ENCODE measurements around the gene OR2W1.

Gene OR2W1

DNA sequence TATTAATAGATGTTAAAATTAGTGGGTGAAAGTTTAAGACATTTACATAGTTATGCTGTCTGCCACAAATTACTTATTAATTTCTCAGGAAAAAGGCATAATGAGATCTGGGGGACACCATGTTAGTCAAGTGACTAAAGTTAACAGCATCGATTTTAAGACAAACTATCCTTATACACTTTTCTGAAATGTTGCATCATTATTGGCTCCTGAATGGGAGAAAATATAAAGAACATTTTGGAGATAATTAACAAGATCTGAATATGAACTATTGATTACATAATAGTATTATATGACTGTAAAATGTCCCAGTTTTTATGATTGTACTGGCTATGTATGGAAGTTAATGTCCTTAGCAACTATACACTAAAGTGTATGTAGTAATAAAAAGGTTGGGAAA, 34.2 kb upstream of the OR2W1 start:
- TF ChIP-seq, protein P1, sequence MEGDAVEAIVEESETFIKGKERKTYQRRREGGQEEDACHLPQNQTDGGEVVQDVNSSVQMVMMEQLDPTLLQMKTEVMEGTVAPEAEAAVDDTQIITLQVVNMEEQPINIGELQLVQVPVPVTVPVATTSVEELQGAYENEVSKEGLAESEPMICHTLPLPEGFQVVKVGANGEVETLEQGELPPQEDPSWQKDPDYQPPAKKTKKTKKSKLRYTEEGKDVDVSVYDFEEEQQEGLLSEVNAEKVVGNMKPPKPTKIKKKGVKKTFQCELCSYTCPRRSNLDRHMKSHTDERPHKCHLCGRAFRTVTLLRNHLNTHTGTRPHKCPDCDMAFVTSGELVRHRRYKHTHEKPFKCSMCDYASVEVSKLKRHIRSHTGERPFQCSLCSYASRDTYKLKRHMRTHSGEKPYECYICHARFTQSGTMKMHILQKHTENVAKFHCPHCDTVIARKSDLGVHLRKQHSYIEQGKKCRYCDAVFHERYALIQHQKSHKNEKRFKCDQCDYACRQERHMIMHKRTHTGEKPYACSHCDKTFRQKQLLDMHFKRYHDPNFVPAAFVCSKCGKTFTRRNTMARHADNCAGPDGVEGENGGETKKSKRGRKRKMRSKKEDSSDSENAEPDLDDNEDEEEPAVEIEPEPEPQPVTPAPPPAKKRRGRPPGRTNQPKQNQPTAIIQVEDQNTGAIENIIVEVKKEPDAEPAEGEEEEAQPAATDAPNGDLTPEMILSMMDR (IDR thresholded peaks at IDR 0.05; ENCODE audit: poor library complexity, severe bottlenecking) = no peak
- no peaks in the 10 kb centered on the region for H3K4me1 ChIP-seq (ENCODE audit: insufficient read depth, poor library complexity, severe bottlenecking)
- no peaks in the 10 kb centered on the region for H3K36me3 ChIP-seq (ENCODE audit: low read depth)
- no peak overlapping the region for H3K4me3 ChIP-seq (ENCODE audit: severe bottlenecking)
- H3K27me3 ChIP-seq (ENCODE audit: insufficient read depth, poor library complexity, severe bottlenecking) = no peaks in the 10 kb centered on the region
- no peaks in the 10 kb centered on the region for H3K9me3 ChIP-seq (ENCODE audit: severe bottlenecking)
- no peak overlapping the region for H3K27ac ChIP-seq (ENCODE audit: poor library complexity, severe bottlenecking)
- DNase-seq (ENCODE audit: low spot score) = no peak
- no peak for ATAC-seq (ENCODE audit: low read depth)

DNA sequence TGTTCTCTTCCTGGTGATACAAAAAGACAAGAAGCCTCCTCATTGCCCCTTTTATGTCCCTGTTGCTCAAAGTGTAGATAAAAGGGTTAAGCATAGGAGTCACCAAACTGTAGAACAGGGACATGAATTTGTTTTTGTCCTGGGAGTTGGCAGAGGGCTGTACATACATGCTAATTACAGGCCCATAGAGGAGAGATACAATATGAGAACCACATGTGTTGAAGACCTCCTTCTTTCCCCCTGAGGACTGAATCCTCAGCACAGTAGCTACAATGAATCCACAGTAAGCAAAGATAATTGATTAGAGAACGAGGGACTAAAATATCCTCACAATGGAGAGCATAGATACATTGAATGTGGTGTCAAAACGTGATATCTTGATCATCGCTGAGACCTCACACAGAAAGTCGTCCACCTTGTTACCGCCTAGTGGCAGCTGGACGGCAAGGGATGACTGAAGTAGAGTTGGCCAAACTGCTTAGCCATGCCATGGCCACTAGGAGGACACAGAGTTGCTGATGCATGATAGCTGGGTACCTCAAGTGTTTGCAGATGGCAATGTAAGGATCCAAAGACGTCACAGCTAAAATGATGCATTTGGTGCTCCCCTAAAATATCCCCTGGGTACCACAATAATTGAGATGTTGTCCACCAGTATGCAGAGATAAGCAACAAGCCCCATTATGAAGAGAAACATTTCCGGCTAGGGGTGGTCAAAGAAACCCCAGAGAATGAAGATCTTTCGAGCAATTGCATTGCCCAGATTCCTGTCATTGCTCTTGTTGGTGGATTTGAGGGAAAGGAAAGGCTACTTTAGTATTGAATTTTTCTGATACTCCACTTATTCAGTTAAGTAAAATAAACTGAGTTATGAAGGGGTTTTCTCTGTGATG, 27.1 kb upstream of the OR2W1 start:
- H3K27me3 ChIP-seq (ENCODE audit: insufficient read depth, poor library complexity, severe bottlenecking) = peaks cover 6% of the 10 kb centered on the region
- TF ChIP-seq, protein P1 (IDR thresholded peaks at IDR 0.05; ENCODE audit: poor library complexity, severe bottlenecking) = peak; percentile 60
- H3K4me1 ChIP-seq (ENCODE audit: insufficient read depth, poor library complexity, severe bottlenecking) = no peaks in the 10 kb centered on the region
- ATAC-seq (ENCODE audit: low read depth) (peak; percentile 73; the same call in 2 of the 3 replicates), DNase-seq (ENCODE audit: low spot score) (no peak)
- H3K4me3 ChIP-seq (ENCODE audit: severe bottlenecking) = no peak overlapping the region
- no peaks in the 10 kb centered on the region for H3K36me3 ChIP-seq (ENCODE audit: low read depth)
- H3K9me3 ChIP-seq (ENCODE audit: severe bottlenecking) = no peaks in the 10 kb centered on the region
- no peak overlapping the region for H3K27ac ChIP-seq (ENCODE audit: poor library complexity, severe bottlenecking)

DNA sequence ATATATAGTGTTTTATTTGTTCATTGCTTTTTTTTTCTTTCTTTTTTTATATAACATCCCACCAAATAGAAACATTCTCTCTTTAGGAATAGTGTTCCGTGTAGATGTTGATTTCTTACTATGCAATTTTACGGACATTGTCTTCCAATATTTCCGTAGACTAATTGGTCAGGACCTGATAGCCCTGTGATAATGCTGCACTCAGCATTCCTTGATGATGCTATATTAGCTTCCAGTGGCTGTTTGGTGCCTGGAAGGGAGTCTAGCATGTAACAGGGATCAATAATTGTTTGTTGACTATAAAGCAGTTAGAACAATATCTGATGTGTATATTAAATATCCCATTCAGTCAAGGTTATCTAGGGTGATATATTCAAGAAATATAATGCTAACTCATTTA, 6.7 kb upstream of the OR2W1 start:
- ATAC-seq (ENCODE audit: low read depth) (no peak), DNase-seq (ENCODE audit: low spot score) (no peak)
- TF ChIP-seq, protein P1 (IDR thresholded peaks at IDR 0.05; ENCODE audit: poor library complexity, severe bottlenecking) = no peak
- no peaks in the 10 kb centered on the region for H3K9me3 ChIP-seq (ENCODE audit: severe bottlenecking)
- no peak overlapping the region for H3K4me3 ChIP-seq (ENCODE audit: severe bottlenecking)
- peaks cover 25% of the 10 kb centered on the region for H3K27me3 ChIP-seq (ENCODE audit: insufficient read depth, poor library complexity, severe bottlenecking)
- no peak overlapping the region for H3K27ac ChIP-seq (ENCODE audit: poor library complexity, severe bottlenecking)
- H3K36me3 ChIP-seq (ENCODE audit: low read depth) = no peaks in the 10 kb centered on the region
- no peaks in the 10 kb centered on the region for H3K4me1 ChIP-seq (ENCODE audit: insufficient read depth, poor library complexity, severe bottlenecking)

DNA sequence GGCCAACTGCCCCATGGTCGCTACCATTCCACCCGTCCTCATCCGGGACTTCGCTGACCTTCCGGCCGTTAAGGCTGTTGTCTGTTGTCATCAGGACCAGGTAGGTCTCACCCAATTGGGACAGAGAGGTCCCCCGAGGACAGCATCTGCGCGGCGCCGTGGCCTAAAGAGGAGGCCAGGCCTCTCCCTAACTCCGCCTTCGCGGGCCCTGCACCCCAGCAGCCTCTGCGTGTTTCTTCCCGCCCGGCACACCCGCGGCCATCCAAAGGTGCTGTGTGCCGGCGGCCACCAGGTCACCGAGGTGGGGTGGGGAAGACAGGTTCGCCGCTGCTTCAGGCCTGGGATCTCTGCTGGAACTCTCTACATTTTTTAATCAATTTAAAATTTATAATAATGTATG, 9.0 kb downstream of the OR2W1 start:
- no peaks in the 10 kb centered on the region for H3K27me3 ChIP-seq (ENCODE audit: insufficient read depth, poor library complexity, severe bottlenecking)
- no peaks in the 10 kb centered on the region for H3K36me3 ChIP-seq (ENCODE audit: low read depth)
- H3K4me3 ChIP-seq (ENCODE audit: severe bottlenecking) = no peak overlapping the region
- no peaks in the 10 kb centered on the region for H3K9me3 ChIP-seq (ENCODE audit: severe bottlenecking)
- TF ChIP-seq, protein P1 (IDR thresholded peaks at IDR 0.05; ENCODE audit: poor library complexity, severe bottlenecking) = no peak
- no peak overlapping the region for H3K27ac ChIP-seq (ENCODE audit: poor library complexity, severe bottlenecking)
- H3K4me1 ChIP-seq (ENCODE audit: insufficient read depth, poor library complexity, severe bottlenecking) = no peaks in the 10 kb centered on the region
- no peak for DNase-seq (ENCODE audit: low spot score)
- ATAC-seq (ENCODE audit: low read depth) = no peak

DNA sequence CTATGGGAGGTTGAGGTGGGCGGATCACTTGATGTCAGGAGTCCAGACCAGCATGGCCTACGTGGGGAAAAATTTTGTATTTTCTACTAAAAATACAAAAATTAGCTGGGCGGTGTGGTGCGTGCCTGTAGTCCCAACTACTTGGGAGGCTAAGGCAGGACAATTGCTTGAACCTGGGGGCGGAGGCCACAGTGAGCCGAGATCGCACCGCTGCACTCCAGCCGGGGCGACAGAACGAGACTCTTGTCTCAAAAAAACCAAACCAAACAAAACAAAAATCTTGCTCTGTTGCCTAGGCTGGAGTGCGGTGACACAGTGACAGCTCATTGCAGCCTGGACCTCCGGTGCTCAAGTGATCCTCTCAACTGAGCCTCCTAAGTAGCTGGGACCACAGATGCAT, 16.2 kb downstream of the OR2W1 start:
- no peaks in the 10 kb centered on the region for H3K9me3 ChIP-seq (ENCODE audit: severe bottlenecking)
- H3K36me3 ChIP-seq (ENCODE audit: low read depth) = no peaks in the 10 kb centered on the region
- H3K4me3 ChIP-seq (ENCODE audit: severe bottlenecking) = no peak overlapping the region
- peaks cover 3% of the 10 kb centered on the region for H3K27me3 ChIP-seq (ENCODE audit: insufficient read depth, poor library complexity, severe bottlenecking)
- H3K27ac ChIP-seq (ENCODE audit: poor library complexity, severe bottlenecking) = no peak overlapping the region
- H3K4me1 ChIP-seq (ENCODE audit: insufficient read depth, poor library complexity, severe bottlenecking) = no peaks in the 10 kb centered on the region
- DNase-seq (ENCODE audit: low spot score) = no peak
- TF ChIP-seq, protein P1 (IDR thresholded peaks at IDR 0.05; ENCODE audit: poor library complexity, severe bottlenecking) = no peak
- no peak for ATAC-seq (ENCODE audit: low read depth)
